GM19239 (cell line): ENCODE data around the gene ELL.
"Not testable (repeated sequence)": the region's sequence is repeated elsewhere in the genome, so short reads cannot be mapped to it uniquely, and the experiment has no call there.

ENCODE experiments used
- DNase-seq: peaks from one replicate; pipeline ENCODE4 v3.0.0; 2011; ENCODE audit warnings: low spot score; ENCODE audit not compliant: insufficient read length
- FAIRE-seq: peaks from 2 replicates; lab custom pipeline; 2011; peaks lifted over from hg19 to GRCh38; lab: Jason Lieb, UNC

The ELL gene

GRCh38 chr19:18533058-18533457, 11.2 kb upstream of the ELL start:
- no peak for DNase-seq

GRCh38 chr19:18532168-18532890, 10.5 kb upstream of the ELL start:
- DNase-seq, result no peak
- FAIRE-seq, result no peak

More at GRCh38 chr19:18533058-18533457, 11.2 kb upstream of the ELL start:
- no peak for FAIRE-seq

GRCh38 chr19:18531485-18531884, 9.6 kb upstream of the ELL start:
- FAIRE-seq, result no peak
- no peak for DNase-seq

- DNase-seq (no peak), FAIRE-seq (no peak)
Measured at GRCh38 chr19:18529782-18530181, 7.9 kb upstream of the ELL start.

GRCh38 chr19:18526316-18526715, 4.4 kb upstream of the ELL start:
- FAIRE-seq (no peak), DNase-seq (no peak)

- DNase-seq (no peak), FAIRE-seq (no peak)
Measured at GRCh38 chr19:18523841-18524240, 2.0 kb upstream of the ELL start.

- FAIRE-seq, result not testable (repeated sequence)
Measured at GRCh38 chr19:18522862-18523440, 1.1 kb upstream of the ELL start.

GRCh38 chr19:18522124-18522861, 423 bp upstream of the ELL start:
- DNase-seq, result peak; percentile 93
- FAIRE-seq, result peak; percentile 98

More at GRCh38 chr19:18522862-18523440, 1.1 kb upstream of the ELL start:
- DNase-seq, result not testable (repeated sequence)

- FAIRE-seq, result peak; percentile 94
Measured at GRCh38 chr19:18520848-18521691, 800 bp downstream of the ELL start.

GRCh38 chr19:18519962-18520847, 1.7 kb downstream of the ELL start:
- peak; percentile 81 for FAIRE-seq
- DNase-seq, result peak; percentile 50

More at GRCh38 chr19:18520848-18521691, 800 bp downstream of the ELL start:
- no peak for DNase-seq

GRCh38 chr19:18518639-18519038, 3.2 kb downstream of the ELL start:
- no peak for DNase-seq
- FAIRE-seq, result no peak

GRCh38 chr19:18517606-18518005, 4.3 kb downstream of the ELL start:
- FAIRE-seq (no peak), DNase-seq (no peak)

- FAIRE-seq, result no peak
- DNase-seq, result no peak
Measured at GRCh38 chr19:18515959-18516358, 5.9 kb downstream of the ELL start.

- FAIRE-seq (no peak), DNase-seq (no peak)
Measured at GRCh38 chr19:18514800-18515682, 6.8 kb downstream of the ELL start.

GRCh38 chr19:18513868-18514267, 8.0 kb downstream of the ELL start:
- FAIRE-seq, result no peak

GRCh38 chr19:18510216-18510615, 11.7 kb downstream of the ELL start:
- FAIRE-seq (no peak), DNase-seq (no peak)

More at GRCh38 chr19:18513868-18514267, 8.0 kb downstream of the ELL start:
- no peak for DNase-seq

- FAIRE-seq (no peak), DNase-seq (no peak)
Measured at GRCh38 chr19:18508585-18508984, 13.3 kb downstream of the ELL start.

GRCh38 chr19:18507727-18508440, 14.0 kb downstream of the ELL start:
- no peak for DNase-seq
- FAIRE-seq, result no peak
